PC-9 (cell line): ENCODE data around the gene GUCY2D. TPM values are rescaled to one million over a fixed set of nuclear protein-coding genes. Genes with fewer than 3 reads are reported as not detected.
A peak's percentile ranks its signal among the peaks of the same experiment; 100 is the strongest.

Experiments
- BruUV-seq: library from RNA; stranded (reverse); fragments of 400-500 nt; replicated peaks from 2 replicates; lab custom pipeline; 2021; lab: Mats Ljungman, UMichigan
- CTCF ChIA-PET: fragments of 300-600 bp; sonication (Branson Sonifier 250); formaldehyde crosslinking; loops from one replicate; lab custom pipeline; 2022; ENCODE audit warnings: antibody characterized with exemption; lab: Charles Lee
- POLR2A ChIA-PET: fragments of 300-600 bp; sonication (Branson Sonifier 250); formaldehyde crosslinking; loops from one replicate; lab custom pipeline; 2022; ENCODE audit warnings: antibody characterized with exemption; ENCODE audit not compliant: unreplicated experiment; lab: Charles Lee
- DNase-seq, 2 experiments: peaks; one replicate each; pipeline versions ENCODE4 v3.0.0 to v3.0.0-alpha.2; 2015 to 2022; ENCODE audit warnings: mixed read lengths in 1 of 2
- H2AFZ ChIP-seq: fragments of 200-600 bp; sonication (generic); 2 replicates; pipeline ENCODE4 v1.8.1; 2017; ENCODE audit warnings: antibody characterized with exemption
- H3F3A ChIP-seq: fragments of 200-600 bp; sonication (generic); 2 replicates; pipeline ENCODE4 v1.8.1; 2017; ENCODE audit warnings: antibody characterized with exemption, mild to moderate bottlenecking, low read depth; ENCODE audit not compliant: insufficient read depth
- H3K27ac ChIP-seq: fragments of 200-600 bp; sonication (generic); 2 replicates; pipeline ENCODE4 v1.6.1; 2016; ENCODE audit warnings: mixed run types
- H3K27me3 ChIP-seq: fragments of 200-600 bp; sonication (generic); 2 replicates; pipeline ENCODE4 v1.6.1; 2016; ENCODE audit warnings: low read depth, mixed run types; ENCODE audit not compliant: insufficient read depth
- H3K36me3 ChIP-seq: fragments of 200-600 bp; sonication (generic); 2 replicates; pipeline ENCODE4 v1.6.1; 2016; ENCODE audit warnings: low read depth, mixed run types
- H3K4me1 ChIP-seq: fragments of 200-600 bp; sonication (generic); replicated peaks from 2 replicates; pipeline ENCODE4 v1.6.1; 2016; ENCODE audit warnings: mixed run types; ENCODE audit not compliant: insufficient read depth
- H3K4me2 ChIP-seq: fragments of 200-600 bp; sonication (generic); 2 replicates; pipeline ENCODE4 v1.6.1; 2017; ENCODE audit warnings: mixed run types
- H3K4me3 ChIP-seq: fragments of 200-600 bp; sonication (generic); 2 replicates; pipeline ENCODE4 v1.6.1; 2016; ENCODE audit warnings: mixed run types
- H3K79me2 ChIP-seq: fragments of 200-600 bp; sonication (generic); 2 replicates; pipeline ENCODE4 v1.6.1; 2017; ENCODE audit warnings: low read depth, mixed run types
- H3K9me2 ChIP-seq: fragments of 200-600 bp; sonication (generic); 2 replicates; pipeline ENCODE4 v1.8.1; 2017; ENCODE audit warnings: mild to moderate bottlenecking; ENCODE audit not compliant: insufficient read depth
- H3K9me3 ChIP-seq: fragments of 200-600 bp; sonication (generic); 2 replicates; pipeline ENCODE4 v1.8.1; 2016; ENCODE audit warnings: low read depth; ENCODE audit not compliant: insufficient read depth
- H4K20me1 ChIP-seq: fragments of 200-600 bp; sonication (generic); 2 replicates; pipeline ENCODE4 v1.8.1; 2017; ENCODE audit not compliant: insufficient read depth
- EZH2 ChIP-seq: fragments of 200-600 bp; sonication (generic); IDR thresholded peaks from 2 replicates; pipeline ENCODE4 v1.8.0; 2017; ENCODE audit warnings: antibody characterized with exemption, low read depth
- intact Hi-C: fragments of 100-400 bp; cut with micrococcal nuclease; formaldehyde crosslinking; loops from one replicate; pipeline ENCODE4 v1.10.0; 2022; ENCODE audit not compliant: unreplicated experiment
- total RNA-seq: library from RNA; stranded (reverse); gene quantifications from 2 replicates; pipeline ENCODE4 v1.2.3, GENCODE V29; 2021
- TF ChIP-seq, protein P1 (sequence below): fragments of 200-600 bp; sonication (generic); conservative IDR thresholded peaks from 2 replicates; pipeline ENCODE4 v1.6.1; 2017; ENCODE audit warnings: mixed run types, antibody characterized with exemption, mild to moderate bottlenecking, moderate library complexity

The GUCY2D gene
- total RNA-seq, 1 experiment from 2014 or later = 0.79 TPM

DNA sequence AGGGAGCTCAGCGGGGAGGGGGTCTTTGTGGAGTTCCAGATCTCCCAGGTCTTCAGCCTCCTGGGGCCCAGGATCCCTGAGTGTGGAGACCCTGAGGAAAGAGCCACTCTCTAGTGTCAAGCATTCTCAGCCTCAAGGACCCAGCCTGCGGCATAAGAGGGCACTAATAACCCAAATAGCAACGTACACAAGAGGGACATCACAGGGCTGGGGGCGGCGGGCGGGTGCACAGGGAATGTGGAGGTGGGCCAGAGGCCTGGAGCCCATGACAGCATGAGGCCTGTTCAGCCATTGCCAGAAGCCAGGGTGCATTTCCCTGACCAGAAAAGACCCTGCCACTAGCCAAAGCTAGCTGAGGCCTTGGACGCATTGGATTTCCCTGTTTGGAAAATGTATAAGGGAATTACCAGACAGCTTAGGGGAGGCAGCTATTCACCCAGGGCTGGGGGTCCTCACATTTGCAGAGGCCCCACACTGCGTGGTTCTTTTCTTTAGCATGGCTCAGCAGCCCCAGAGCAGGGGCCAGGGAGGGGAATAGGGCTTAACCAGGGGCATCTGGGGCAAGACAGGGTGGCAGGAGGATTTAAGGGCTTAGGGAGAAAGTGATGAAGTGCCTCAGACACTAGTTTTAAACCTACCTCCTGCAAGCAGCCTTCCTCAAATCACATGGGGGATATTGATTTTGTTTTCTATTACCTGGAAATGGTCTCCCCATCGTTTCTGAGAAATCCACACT is 22.9 kb downstream of the GUCY2D start:
- H3K9me3 ChIP-seq = no peaks in the 10 kb centered on the region
- H3K4me1 ChIP-seq = peaks cover 9% of the 10 kb centered on the region
- no peaks in the 10 kb centered on the region for H3K9me2 ChIP-seq
- H4K20me1 ChIP-seq = no peaks in the 10 kb centered on the region
- H2AFZ ChIP-seq = no peak overlapping the region
- ChIA-PET CTCF (no interaction called here), POLR2A (no interaction called here)
- H3K4me3 ChIP-seq = no peak overlapping the region
- no peaks in the 10 kb centered on the region for H3K36me3 ChIP-seq
- DNase-seq = no peak
- no peaks in the 10 kb centered on the region for H3K79me2 ChIP-seq
- H3K27me3 ChIP-seq = no peaks in the 10 kb centered on the region
- TF ChIP-seq, protein P1, sequence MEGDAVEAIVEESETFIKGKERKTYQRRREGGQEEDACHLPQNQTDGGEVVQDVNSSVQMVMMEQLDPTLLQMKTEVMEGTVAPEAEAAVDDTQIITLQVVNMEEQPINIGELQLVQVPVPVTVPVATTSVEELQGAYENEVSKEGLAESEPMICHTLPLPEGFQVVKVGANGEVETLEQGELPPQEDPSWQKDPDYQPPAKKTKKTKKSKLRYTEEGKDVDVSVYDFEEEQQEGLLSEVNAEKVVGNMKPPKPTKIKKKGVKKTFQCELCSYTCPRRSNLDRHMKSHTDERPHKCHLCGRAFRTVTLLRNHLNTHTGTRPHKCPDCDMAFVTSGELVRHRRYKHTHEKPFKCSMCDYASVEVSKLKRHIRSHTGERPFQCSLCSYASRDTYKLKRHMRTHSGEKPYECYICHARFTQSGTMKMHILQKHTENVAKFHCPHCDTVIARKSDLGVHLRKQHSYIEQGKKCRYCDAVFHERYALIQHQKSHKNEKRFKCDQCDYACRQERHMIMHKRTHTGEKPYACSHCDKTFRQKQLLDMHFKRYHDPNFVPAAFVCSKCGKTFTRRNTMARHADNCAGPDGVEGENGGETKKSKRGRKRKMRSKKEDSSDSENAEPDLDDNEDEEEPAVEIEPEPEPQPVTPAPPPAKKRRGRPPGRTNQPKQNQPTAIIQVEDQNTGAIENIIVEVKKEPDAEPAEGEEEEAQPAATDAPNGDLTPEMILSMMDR = no peak
- no peak for TF ChIP-seq EZH2
- peaks cover 5% of the 10 kb centered on the region; the same call in 1 of the 2 replicates for H3F3A ChIP-seq
- intact Hi-C loops = no loop called here
- BruUV-seq = no TSS peak
- H3K4me2 ChIP-seq = no peak overlapping the region
- H3K27ac ChIP-seq = no peak overlapping the region

DNA sequence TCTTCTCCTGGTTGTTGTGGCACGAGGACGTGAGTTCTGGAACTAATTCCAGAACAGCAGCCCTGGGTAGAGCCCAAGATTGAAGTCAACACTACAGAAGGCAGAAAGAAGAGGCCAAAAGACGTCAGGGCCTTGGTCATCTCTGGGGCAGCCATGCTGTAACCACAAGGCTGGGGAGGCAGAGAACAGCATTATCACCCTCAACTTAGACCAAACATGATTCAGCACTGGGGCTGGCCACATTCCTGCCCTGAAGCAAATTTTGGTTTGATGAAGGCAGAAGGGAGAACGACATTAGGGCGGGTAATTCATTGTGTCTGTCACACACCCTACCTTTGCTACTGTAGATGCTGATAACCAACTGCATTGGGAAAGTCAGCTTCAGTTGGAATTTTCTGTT is 26.7 kb downstream of the GUCY2D start:
- BruUV-seq = no TSS peak
- CTCF ChIA-PET = no interaction called here
- intact Hi-C loops = no loop called here
- Histone ChIP-seq H3K27me3 (no peaks in the 10 kb centered on the region), H3K9me2 (no peaks in the 10 kb centered on the region), H3K27ac (no peak overlapping the region), H3F3A (peaks cover 5% of the 10 kb centered on the region; the same call in 1 of the 2 replicates), H3K4me1 (peaks cover 9% of the 10 kb centered on the region), H2AFZ (0 out of 2 replicates have a peak overlapping the region, but pooled peaks have one; percentile 39), H3K9me3 (no peaks in the 10 kb centered on the region), H4K20me1 (no peaks in the 10 kb centered on the region), H3K4me3 (no peak overlapping the region), H3K36me3 (no peaks in the 10 kb centered on the region), H3K4me2 (peak overlapping the region; percentile 18), H3K79me2 (no peaks in the 10 kb centered on the region)
- no peak for TF ChIP-seq EZH2
- TF ChIP-seq, protein P1 = no peak
- DNase-seq = peak; percentile 61 to 74
- POLR2A ChIA-PET = no interaction called here

DNA sequence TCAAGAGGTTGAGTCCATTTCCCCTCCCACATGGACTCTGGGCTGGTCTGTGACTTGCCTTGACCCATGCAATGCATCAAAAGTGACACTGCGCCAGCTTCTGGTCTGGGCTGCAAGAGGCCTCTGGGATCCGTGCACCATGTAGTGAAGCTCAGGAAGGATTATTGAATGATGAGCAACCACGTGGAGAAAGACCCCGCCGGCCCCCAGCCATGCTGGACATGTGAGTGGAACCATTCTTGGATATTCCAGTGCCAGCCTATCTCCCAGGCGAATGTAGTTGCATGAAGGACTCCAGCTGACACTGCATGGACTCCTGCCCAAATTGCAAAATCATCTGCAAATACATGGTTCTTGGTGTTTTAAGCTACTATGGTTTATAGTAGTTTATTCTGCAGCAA is 28.8 kb downstream of the GUCY2D start:
- no peak overlapping the region for H3K27ac ChIP-seq
- no peaks in the 10 kb centered on the region for H4K20me1 ChIP-seq
- intact Hi-C loops = no loop called here
- no peak for TF ChIP-seq EZH2
- TF ChIP-seq, protein P1 = no peak
- H3F3A ChIP-seq = peaks cover 5% of the 10 kb centered on the region; the same call in 1 of the 2 replicates
- no peaks in the 10 kb centered on the region for H3K36me3 ChIP-seq
- ChIA-PET CTCF (no interaction called here), POLR2A (interaction anchor here (0.6 kb wide), 1 partner anchor 111 kb away, joined by 8 read pairs; no protein-coding TSS in a partner anchor)
- H3K9me3 ChIP-seq = no peaks in the 10 kb centered on the region
- no peaks in the 10 kb centered on the region for H3K27me3 ChIP-seq
- no peak overlapping the region for H2AFZ ChIP-seq
- no peak for DNase-seq
- H3K4me2 ChIP-seq = no peak overlapping the region
- no peaks in the 10 kb centered on the region for H3K9me2 ChIP-seq
- H3K79me2 ChIP-seq = no peaks in the 10 kb centered on the region
- BruUV-seq = no TSS peak
- H3K4me1 ChIP-seq = peaks cover 9% of the 10 kb centered on the region
- no peak overlapping the region for H3K4me3 ChIP-seq
